ENCODE measurements around the gene CFTR.
"Not testable (repeated sequence)": the region's sequence is repeated elsewhere in the genome, so short reads cannot be mapped to it uniquely, and the experiment has no call there.

CFTR gene

DNA sequence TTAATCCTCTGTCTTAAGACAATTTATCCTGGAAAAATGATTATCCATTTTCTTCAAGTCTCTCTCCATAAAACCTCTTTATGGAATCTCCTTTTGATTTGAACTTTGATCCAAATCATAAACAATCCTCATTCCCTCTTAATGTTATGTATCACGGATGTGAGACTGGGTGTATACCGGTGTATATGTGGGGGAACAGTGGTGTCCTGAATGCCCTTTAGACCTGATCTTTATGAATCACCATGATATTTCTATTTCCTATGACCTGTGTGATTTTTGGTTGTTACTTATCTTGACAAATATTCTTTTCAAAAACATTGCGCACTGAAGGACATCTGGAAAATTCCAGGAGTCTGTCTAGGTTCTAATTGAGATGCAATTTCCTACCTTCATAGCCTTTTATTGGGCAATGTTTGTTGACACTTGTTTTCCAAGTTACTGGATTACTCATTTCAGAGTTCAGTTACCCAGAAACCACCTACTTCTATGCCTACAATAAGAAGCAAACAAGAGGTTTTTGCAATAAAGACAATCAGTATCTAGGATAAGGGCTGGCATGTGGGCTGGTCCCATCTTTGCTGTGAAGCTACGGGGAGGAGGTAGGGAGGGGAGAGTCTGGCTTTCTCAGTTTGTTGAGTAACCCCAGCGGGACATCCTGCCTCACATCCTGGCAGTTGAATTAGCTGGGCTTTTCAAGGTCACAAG lies 203.0 kb downstream of the CFTR start:
- in situ Hi-C loops (cut with HindIII; ENCODE audit: low sequenced_read_pairs) = no loop called here

DNA sequence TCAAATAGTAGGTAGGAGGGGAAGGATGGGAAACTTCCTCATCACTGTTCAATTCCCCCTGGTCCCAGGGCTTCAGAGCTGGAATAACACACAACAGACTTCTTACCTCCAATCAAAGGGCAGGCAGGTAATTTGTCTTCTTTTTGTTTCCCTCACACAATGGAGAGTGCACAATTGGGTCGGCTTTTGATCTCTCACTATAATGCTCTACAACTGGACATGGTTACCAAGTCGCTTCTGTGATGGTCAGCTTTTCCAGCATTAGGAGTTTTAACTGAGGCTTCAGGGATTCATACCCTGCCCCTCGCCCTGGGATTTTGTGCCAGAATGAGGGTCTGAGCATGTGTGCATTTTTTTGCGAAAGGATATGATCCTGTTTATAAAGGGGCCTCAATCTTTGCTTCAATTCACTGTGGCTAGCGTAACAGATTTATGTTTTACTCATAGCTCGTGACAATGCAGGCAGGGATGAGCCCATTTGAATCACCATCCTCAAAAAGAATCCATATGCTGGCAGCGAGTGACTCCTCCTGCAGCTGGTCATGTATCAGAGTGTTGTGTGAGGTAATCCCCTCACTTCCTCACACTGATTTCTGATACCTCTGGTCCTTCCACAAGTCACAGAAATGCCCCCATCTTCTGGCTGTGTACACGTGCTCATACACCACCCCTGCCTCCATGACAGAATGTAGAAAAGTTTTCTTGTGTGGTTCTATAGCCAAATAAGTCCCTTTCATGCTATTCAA lies 203.8 kb downstream of the CFTR start:
- in situ Hi-C loops (cut with HindIII; ENCODE audit: low sequenced_read_pairs) = no loop called here

DNA sequence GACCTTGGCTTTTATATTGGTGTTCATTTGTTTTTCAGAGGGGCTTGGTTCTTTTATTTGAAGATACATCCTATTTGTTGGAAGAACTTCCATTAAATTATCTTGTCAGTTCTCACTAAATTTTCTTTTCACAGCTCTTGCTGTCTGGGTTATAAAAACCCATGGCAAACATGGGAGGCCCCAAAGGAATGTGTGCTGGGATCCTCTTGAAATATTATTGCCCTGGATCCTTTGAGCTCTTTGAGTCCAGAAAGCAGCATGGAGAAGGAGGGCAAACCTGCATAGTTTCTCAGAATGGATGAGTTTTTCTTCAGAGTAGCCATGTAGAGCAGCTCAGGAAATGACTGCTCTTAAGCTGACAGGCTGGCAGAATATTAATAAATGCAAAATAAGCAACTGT lies 206.0 kb downstream of the CFTR start:
- in situ Hi-C loops (cut with HindIII; ENCODE audit: low sequenced_read_pairs) = no loop called here

DNA sequence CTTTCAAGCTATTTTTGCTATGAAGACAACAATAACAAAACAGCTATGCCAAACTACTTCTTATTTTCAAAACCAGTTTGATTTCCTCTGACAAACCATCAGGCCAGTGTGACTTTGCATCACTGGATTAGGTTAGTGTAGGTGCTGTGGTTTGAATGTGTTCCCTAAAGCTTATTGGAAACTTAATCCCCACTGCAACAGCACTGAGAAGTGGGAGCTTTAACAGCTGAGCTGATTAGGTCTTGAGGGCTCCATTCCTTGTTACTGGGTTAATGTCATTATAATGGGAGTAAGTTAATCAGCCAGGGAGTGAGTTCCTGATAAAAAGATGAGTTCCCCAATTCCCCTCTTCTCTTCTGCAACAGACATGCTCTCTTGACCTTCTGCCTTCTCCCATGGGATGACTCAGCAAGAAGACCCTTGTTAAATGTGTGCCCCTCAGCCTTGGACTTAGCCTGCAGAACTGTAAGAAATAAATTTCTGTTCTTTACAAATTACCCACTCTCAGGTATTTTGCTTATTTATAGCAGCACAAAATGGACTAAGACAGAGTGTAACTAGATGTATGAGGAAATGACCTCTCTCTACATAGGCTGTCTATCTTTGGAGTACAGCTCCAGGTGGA lies 206.6 kb downstream of the CFTR start:
- in situ Hi-C loops (cut with HindIII; ENCODE audit: low sequenced_read_pairs) = no loop called here

DNA sequence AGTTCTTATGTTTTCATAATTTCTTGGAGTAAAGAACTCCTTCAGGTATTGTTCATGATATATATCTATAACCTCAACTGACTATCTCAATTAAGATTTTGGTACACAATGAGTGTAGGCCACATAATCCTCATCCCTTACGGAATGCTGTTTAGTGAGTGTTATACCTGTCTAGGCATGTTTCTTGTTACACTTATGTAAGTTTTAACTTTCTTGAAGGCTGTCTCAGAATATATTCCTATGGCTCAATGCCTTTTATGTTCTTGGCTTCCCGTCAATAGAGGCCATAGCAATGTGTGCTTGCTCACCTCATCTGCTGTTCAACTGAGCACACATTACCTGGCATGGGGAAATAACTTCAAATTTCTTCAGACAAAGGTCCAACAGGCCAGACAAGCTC lies 208.3 kb downstream of the CFTR start:
- in situ Hi-C loops (cut with HindIII; ENCODE audit: low sequenced_read_pairs) = no loop called here

DNA sequence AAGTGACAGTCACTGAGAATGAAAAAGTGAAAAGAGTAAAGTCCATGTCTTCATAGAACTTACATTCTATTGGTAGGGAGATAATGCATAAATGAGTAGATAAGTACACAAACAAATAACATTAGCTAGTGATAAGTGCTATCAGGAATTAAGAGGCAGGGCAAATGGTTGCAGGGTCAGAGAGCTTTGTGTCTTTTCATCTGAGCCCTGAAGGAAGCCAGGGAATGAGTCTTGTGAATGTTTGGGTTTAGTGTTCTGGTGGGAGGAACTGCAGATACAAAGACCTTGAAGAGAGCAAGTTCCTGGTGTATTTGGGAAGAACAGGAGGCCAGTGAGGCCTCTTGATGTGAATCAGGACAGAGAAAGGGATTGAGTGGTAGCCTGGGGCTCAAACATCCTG lies 209.6 kb downstream of the CFTR start:
- in situ Hi-C loops (cut with HindIII; ENCODE audit: low sequenced_read_pairs) = no loop called here

DNA sequence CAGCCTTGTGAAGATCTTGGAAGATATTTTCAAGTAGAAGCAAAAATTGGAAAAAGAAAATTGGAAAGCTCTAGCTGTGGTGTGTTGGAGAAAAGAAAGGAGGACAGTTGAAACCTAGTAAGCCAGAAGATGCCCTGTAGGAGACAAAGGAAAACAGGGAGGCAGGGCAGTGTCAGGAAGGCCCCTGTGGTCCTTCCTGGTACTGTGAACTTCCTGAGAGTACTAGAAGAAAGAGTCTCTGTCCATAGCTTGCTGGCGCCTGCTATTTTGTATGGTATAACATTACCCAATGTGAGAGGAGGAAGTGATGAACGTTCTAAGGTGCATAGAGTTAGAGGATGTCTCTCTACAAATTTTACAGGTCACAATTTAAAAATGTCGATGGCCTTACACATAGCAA lies 210.3 kb downstream of the CFTR start:
- in situ Hi-C loops (cut with HindIII; ENCODE audit: low sequenced_read_pairs) = no loop called here

DNA sequence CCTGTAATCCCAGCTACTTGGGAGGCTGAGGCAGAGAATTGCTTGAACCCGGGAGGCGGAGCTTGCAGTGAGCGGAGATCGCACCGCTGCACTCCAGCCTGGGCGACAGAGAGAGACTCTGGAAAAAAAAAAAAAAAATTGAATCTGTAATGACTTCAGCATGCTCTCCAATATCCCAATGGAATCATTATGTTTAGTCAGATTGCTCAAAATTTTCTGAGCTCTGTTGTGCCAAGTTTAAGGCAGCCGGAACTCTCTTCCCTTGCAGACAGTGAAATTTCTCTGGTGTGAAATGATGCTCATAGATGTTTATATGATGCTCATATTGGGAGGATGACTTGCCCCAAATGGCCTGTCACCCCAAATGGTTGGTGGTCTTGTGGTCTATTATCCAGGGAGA lies 212.5 kb downstream of the CFTR start:
- in situ Hi-C loops (cut with HindIII; ENCODE audit: low sequenced_read_pairs) = no loop called here

DNA sequence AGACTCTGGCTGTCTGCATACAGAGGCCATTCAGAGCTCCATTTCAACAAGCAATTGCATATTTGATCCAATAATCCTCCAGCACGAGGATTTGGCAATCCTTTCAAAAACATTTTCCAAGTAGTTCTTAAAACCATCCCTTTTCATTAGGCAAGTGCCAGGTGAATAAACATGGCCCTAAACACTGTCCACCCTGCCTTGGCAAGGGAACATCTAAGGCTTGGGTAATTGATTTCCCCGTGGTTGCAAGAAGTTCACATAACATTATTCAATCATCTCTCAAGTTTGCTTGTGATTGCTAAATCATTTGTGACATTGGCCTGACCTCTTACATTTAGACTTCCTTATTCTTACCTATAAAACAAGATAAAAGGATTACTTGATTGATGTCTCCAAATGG lies 218.2 kb downstream of the CFTR start:
- in situ Hi-C loops (cut with HindIII; ENCODE audit: low sequenced_read_pairs) = no loop called here

DNA sequence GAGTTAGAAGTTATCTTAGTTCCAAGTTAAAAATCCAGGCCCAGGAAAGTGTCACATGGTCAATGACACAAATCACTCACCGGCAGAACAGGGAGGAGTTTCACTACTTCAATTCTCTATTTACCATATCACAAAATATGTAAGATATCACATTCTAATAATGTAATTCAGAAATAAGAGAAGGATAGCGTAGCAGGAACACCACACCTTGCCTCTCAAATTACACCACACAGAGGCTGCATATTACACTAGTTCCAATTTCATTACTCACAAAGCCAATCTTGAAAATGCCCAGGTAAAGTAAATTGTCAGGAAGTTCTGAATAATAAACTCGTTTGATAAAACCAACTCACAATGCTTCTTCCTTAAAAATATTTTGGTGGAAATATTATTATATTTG lies 224.2 kb downstream of the CFTR start:
- in situ Hi-C loops (cut with HindIII; ENCODE audit: low sequenced_read_pairs) = no loop called here

DNA sequence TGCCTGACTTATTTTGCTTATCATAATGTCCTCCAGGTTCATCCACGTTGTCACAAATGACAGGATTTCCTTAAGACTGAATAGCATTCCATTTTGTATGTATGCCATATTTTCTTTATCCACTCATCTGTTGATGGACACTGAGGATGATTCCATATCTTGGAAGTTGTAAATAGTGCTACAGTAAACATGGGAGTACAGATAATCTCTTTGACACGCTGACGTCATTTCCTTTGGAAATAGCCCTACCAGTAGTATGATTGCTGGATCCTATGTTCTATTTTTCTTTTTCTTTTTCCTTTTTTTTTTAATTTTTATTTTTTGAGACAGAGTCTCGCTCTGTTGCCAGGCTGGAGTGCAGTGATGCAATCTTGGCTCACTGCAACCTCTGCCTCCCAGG lies 225.8 kb downstream of the CFTR start:
- in situ Hi-C loops (cut with HindIII; ENCODE audit: low sequenced_read_pairs) = no loop called here

DNA sequence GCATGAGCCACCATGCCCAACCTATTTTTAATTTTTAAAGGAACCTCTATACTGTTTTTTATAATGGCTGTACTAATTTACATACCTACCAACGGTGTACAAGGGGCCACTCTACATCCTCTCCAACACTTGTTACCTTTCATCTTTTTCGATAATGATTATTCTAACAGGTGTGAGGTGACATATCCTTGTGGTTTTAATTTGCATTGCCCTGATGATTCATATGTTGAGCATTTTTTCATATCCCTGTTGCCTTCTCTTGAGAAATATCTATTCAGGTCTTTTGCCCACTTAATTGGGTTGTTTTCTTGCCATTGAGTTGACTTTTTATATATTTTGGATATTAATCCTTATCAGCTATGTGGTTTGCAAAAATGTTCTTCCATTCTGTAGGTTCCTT lies 226.4 kb downstream of the CFTR start:
- in situ Hi-C loops (cut with HindIII; ENCODE audit: low sequenced_read_pairs) = no loop called here

DNA sequence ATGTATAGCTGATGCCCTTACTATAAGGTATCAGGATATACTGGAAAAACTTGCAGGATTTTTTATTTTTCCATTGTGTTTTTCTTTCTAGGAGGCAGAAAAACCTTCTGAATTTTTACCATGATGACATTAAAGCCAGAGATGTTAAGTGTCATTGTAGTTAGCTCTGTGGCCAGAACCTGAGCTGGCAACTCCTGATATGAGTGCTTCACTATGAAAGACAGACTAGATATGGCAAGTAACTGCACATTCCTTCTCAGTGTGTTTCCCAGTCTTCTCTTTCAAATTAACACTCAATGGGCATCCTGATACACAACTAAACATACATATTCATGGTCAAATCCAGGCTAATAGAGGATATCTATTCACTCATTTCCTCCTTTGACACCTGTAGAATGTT lies 227.3 kb downstream of the CFTR start:
- in situ Hi-C loops (cut with HindIII; ENCODE audit: low sequenced_read_pairs) = no loop called here

DNA sequence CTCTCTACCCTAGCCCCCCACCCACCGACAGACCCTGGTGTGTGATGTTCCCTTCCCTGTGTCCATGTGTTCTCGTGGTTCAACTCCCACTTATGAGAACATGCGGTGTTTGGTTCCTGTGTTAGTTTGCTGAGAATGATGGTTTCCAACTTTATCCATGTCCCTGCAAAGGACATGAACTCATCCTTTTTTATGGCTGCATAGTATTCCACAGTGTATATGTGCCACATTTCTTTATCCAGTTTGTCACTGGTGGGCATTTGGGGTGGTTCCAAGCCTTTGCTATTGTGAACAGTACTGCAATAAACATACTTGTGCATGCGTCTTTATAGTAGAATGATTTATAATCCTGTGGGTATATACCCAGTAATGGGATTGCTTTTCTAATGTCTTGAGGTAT lies 228.3 kb downstream of the CFTR start:
- in situ Hi-C loops (cut with HindIII; ENCODE audit: low sequenced_read_pairs) = not testable (repeated sequence)

DNA sequence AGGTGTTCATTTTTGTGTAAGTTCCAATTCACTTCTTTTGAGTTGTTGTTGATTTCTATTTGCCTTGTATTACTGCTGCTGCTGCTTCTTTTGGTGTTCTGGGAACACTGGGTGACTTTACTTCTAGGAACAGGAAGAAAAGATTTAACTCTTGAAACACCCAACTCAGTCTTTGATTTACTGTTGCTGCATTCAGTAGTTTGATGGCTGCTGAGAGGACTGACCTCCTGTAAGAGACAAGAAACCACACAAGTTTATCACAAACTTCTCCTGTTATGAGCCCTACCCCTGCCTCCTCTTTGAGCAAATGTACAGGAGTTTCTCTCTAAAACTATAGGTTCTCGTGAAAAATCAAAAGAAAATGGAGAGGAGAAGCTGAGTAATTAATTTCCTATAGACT lies 231.7 kb downstream of the CFTR start:
- in situ Hi-C loops (cut with HindIII; ENCODE audit: low sequenced_read_pairs) = no loop called here

DNA sequence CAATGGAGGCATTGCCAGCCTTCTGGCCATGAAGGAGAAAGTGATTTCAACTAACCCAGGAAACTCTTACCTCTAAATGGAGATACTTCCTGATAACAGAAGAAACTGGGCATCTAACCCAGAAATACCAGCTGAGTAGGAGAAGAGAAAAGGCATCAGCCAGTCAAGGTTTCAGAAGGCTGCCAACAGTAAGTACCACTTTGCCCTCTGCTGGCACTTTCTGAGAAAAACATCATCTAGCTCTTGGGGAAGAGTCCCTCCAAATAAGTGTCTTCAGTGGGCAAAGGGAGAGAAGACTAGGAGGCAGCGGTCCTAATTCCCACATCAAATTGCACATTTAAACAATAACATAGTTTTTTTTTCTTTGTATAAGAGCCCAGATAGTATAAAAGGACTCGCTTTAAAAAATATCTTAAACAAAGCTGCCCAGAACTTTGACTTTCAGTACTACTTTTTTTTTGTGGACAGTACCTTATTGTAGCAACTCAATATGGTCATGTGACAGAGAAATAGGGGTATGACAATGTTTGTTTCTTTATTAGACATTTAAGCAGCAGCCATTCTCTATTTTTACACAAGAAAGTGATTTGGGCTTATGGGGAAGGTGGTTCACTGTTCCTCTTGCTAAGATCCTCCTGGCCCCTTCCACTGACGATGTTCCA lies 236.1 kb downstream of the CFTR start:
- in situ Hi-C loops (cut with HindIII; ENCODE audit: low sequenced_read_pairs) = no loop called here

DNA sequence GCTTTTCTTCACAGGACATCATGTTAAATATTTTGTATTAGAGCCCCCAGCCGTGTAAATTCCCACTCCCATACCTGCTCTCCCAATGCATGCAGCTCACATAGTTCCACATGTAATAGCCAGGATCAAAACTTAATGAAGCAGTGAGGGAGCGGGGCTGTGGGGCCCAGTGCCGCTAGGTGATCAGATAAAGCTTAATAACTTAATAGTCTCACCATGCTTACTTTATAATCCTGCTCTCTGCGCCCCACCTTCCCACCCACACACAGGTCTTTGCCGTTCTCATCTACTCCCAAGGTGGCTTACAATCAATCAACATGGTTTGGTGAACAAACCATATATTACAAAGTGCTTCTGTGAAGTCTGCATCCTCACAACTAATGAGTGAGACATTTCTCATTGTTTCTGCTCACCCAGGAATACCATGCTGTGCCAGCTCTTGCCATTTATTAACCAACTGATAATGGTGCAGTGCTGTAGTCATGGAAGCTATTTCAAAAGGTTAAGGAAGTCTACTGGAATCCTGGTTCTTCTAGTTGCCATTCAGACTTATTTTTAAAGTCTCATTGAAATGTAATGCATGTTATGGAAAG lies 237.0 kb downstream of the CFTR start:
- in situ Hi-C loops (cut with HindIII; ENCODE audit: low sequenced_read_pairs) = no loop called here

DNA sequence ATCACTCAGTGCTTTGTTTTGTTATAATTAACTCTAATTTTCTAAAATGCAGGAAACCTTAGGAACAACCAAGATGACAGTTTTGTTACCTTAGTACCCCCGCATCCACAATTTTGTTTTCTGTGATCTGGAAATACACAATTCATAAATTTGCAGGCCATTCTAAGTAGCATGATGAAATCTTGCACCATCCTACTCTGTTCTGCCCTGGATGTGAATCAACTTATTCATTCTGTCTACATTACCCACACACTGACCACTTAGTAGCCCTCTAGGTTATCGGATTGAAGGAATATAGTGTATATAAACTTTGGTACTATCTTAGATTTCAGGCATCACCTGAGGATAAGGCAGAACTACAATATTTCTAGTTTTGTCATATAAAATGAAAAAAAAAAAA lies 237.5 kb downstream of the CFTR start:
- in situ Hi-C loops (cut with HindIII; ENCODE audit: low sequenced_read_pairs) = no loop called here

All from endothelial cell of hepatic sinusoid (primary cell).